Endothelial cell of umbilical vein (primary cell): ENCODE results near the gene PKD2. TPM values are rescaled to one million over a fixed set of nuclear protein-coding genes. Genes with fewer than 3 reads are reported as not detected.

Experiments used
- BruUV-seq: library from RNA; stranded (reverse); fragments of 400-500 nt; replicated peaks from 2 replicates; lab custom pipeline; 2021; lab: Mats Ljungman, UMichigan
- CTCF ChIA-PET: fragments of 300-600, 350-600 bp; sonication (Branson Sonifier 250); formaldehyde crosslinking; loops from one replicate; lab custom pipeline; 2021; ENCODE audit warnings: antibody characterized with exemption, inconsistent platforms; lab: Charles Lee
- POLR2A ChIA-PET: fragments of 300-600, 350-600 bp; sonication (Branson Sonifier 250); formaldehyde crosslinking; loops from one replicate; lab custom pipeline; 2021; ENCODE audit warnings: antibody characterized with exemption, inconsistent platforms; lab: Charles Lee
- DNase-seq: peaks from one replicate; pipeline ENCODE4 v3.0.0-alpha.2; 2011; ENCODE audit warnings: low read depth, low spot score
- FAIRE-seq: peaks from 2 replicates; lab custom pipeline; 2011; peaks lifted over from hg19 to GRCh38; lab: Jason Lieb, UNC
- H2AFZ ChIP-seq: 2 replicates; pipeline ENCODE4 v1.6.0; 2012; ENCODE audit warnings: low read depth, low read length, control low read depth, inconsistent platforms
- H3K27ac ChIP-seq: 2 replicates; pipeline ENCODE4 v1.5.1; 2011; ENCODE audit warnings: low read depth, mild to moderate bottlenecking, control low read depth, low read length, moderate library complexity; ENCODE audit not compliant: insufficient read depth
- H3K27me3 ChIP-seq, 2 experiments: 2 replicates each; pipeline versions ENCODE4 v1.6.0 to v1.6.1; 2011; ENCODE audit warnings: low read length in 2 of 2, mixed read lengths in 1 of 2; ENCODE audit not compliant: control insufficient read depth in 2 of 2, insufficient read depth in 2 of 2
- H3K36me3 ChIP-seq, 2 experiments: 2 replicates in 1 of 2; 3 replicates in 1 of 2; pipeline ENCODE4 v1.5.1; 2011; ENCODE audit warnings: low read length in 2 of 2, mild to moderate bottlenecking in 1 of 2, moderate library complexity in 1 of 2; ENCODE audit not compliant: control insufficient read depth in 2 of 2, insufficient read depth in 2 of 2; ENCODE audit errors: extremely low read depth in 1 of 2
- H3K4me1 ChIP-seq: 3 replicates; pipeline ENCODE4 v1.5.1; 2011; ENCODE audit warnings: mild to moderate bottlenecking, low read length; ENCODE audit not compliant: control insufficient read depth, insufficient read depth; ENCODE audit errors: extremely low read depth
- H3K4me2 ChIP-seq: 2 replicates; pipeline ENCODE4 v1.6.1; 2011; ENCODE audit warnings: low read length, control low read depth, mixed read lengths; ENCODE audit not compliant: insufficient read depth
- H3K4me3 ChIP-seq, 3 experiments: fragments of 200-600 bp in 1 of 3; sonication (generic), shearing (Covaris generic) in 1 of 3; replicated peaks in 1 of 3; 2 replicates each; pipeline ENCODE4 v1.5.1; 2011 to 2016; ENCODE audit warnings: control low read depth in 3 of 3, low read length in 3 of 3, mild to moderate bottlenecking in 2 of 3, inconsistent platforms in 1 of 3, low read depth in 1 of 3, moderate library complexity in 1 of 3; ENCODE audit not compliant: insufficient read depth in 1 of 3
- H3K79me2 ChIP-seq: 2 replicates; pipeline ENCODE4 v1.6.0; 2012; ENCODE audit warnings: low read length, inconsistent platforms; ENCODE audit not compliant: control insufficient read depth, insufficient read depth
- H3K9ac ChIP-seq: replicated peaks from 2 replicates; pipeline ENCODE3; 2011; ENCODE audit warnings: low read length, control low read depth; ENCODE audit not compliant: insufficient read depth; ENCODE audit errors: extremely low read depth
- H3K9me1 ChIP-seq: replicated peaks from 3 replicates; pipeline ENCODE4 v1.6.0; 2011; ENCODE audit warnings: mild to moderate bottlenecking, low read length; ENCODE audit not compliant: control insufficient read depth, insufficient read depth; ENCODE audit errors: extremely low read depth
- H3K9me3 ChIP-seq: replicated peaks from 2 replicates; pipeline ENCODE4 v1.5.1; 2012; ENCODE audit warnings: low read length, inconsistent platforms; ENCODE audit not compliant: control insufficient read depth, insufficient read depth
- H4K20me1 ChIP-seq: replicated peaks from 2 replicates; pipeline ENCODE3; 2011; ENCODE audit warnings: mild to moderate bottlenecking, low read length; ENCODE audit not compliant: control insufficient read depth, insufficient read depth; ENCODE audit errors: extremely low read depth
- EZH2 ChIP-seq: IDR thresholded peaks from 2 replicates; pipeline ENCODE4 v1.6.1; 2012; ENCODE audit warnings: borderline replicate concordance, low read depth, mild to moderate bottlenecking, moderate library complexity, low read length, inconsistent platforms; ENCODE audit not compliant: severe bottlenecking
- FOS ChIP-seq: IDR thresholded peaks from 2 replicates; pipeline ENCODE4 v1.6.1; 2011; ENCODE audit warnings: mild to moderate bottlenecking, low read length, moderate library complexity, borderline replicate concordance; ENCODE audit not compliant: insufficient read depth
- GATA2 ChIP-seq: IDR thresholded peaks from 2 replicates; pipeline ENCODE4 v1.7.0; 2011; ENCODE audit warnings: low read depth, mild to moderate bottlenecking, moderate library complexity, mixed read lengths, low read length; ENCODE audit not compliant: insufficient read length, insufficient read depth
- JUN ChIP-seq: IDR thresholded peaks from 2 replicates; pipeline ENCODE4 v1.6.1; 2011; ENCODE audit warnings: borderline replicate concordance, low read depth; ENCODE audit not compliant: insufficient read length, insufficient read depth
- MYC ChIP-seq: IDR thresholded peaks from one replicate; pipeline ENCODE4 v1.6.1; 2011; ENCODE audit warnings: mild to moderate bottlenecking, low read depth, low read length
- POLR2A ChIP-seq: IDR thresholded peaks from 2 replicates; pipeline ENCODE4 v1.6.1; 2012; ENCODE audit warnings: low read depth, mild to moderate bottlenecking, control low read depth, low read length
- POLR2AphosphoS5 ChIP-seq: IDR thresholded peaks from 2 replicates; pipeline ENCODE4 v1.6.1; 2012; ENCODE audit warnings: low read depth, mild to moderate bottlenecking, control low read depth, low read length, moderate library complexity; ENCODE audit not compliant: insufficient read depth
- dilution Hi-C: fragments of 300-500 bp; cut with MboI; formaldehyde crosslinking; loops from one replicate; pipeline ENCODE4 v1.15.0; 2019; ENCODE audit warnings: low sequenced_read_pairs; ENCODE audit not compliant: extremely low pct_ligation_motif_present
- intact Hi-C: fragments of 100-400 bp; cut with micrococcal nuclease; formaldehyde crosslinking; loops from one replicate; pipeline ENCODE4 v1.10.0; 2022
- polyA plus RNA-seq, 4 experiments: library from polyadenylated mRNA; depleted of rRNA in 3 of 4; stranded (reverse) in 3 of 4; unstranded in 1 of 4; fragments of >200 nt; gene quantifications; 2 replicates each; pipeline versions ENCODE4 v1.2.1 to v1.2.3, GENCODE V29; 2011 to 2012; ENCODE audit warnings: missing spikeins in 1 of 4
- total RNA-seq: library from RNA; stranded (reverse); gene quantifications from 2 replicates; pipeline ENCODE4 v1.2.3, GENCODE V29; 2021
- TF ChIP-seq, protein P1 (sequence below): IDR thresholded peaks from 2 replicates; pipeline ENCODE4 v1.6.1; 2011; ENCODE audit not compliant: insufficient read depth, insufficient read length
- TF ChIP-seq, protein P2 (sequence below), 2 donors: IDR thresholded peaks; 1 replicate in 1 of 2; 2 replicates in 1 of 2; pipeline ENCODE4 v1.5.1; 2011; ENCODE audit warnings: low read length in 2 of 2, mild to moderate bottlenecking in 2 of 2, moderate library complexity in 2 of 2, control low read depth in 1 of 2, inconsistent platforms in 1 of 2, low read depth in 1 of 2; ENCODE audit not compliant: insufficient read depth in 1 of 2; ENCODE audit errors: extremely low read depth in 1 of 2

Gene PKD2
- total and polyA plus RNA-seq, 2 donors (not counting 3 experiments of a cell fraction or from before 2014, with no cell fraction given): 23.1 to 27.0 TPM

GRCh38 chr4:88003261-88003660 is 4.2 kb upstream of the PKD2 start:
- TF ChIP-seq EZH2 (no peak), JUN (no peak), POLR2A (no peak), FOS (no peak), POLR2AphosphoS5 (no peak), MYC (no peak), GATA2 (no peak)
- TF ChIP-seq, protein P1, sequence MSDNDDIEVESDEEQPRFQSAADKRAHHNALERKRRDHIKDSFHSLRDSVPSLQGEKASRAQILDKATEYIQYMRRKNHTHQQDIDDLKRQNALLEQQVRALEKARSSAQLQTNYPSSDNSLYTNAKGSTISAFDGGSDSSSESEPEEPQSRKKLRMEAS: no peak
- TF ChIP-seq, protein P2, sequence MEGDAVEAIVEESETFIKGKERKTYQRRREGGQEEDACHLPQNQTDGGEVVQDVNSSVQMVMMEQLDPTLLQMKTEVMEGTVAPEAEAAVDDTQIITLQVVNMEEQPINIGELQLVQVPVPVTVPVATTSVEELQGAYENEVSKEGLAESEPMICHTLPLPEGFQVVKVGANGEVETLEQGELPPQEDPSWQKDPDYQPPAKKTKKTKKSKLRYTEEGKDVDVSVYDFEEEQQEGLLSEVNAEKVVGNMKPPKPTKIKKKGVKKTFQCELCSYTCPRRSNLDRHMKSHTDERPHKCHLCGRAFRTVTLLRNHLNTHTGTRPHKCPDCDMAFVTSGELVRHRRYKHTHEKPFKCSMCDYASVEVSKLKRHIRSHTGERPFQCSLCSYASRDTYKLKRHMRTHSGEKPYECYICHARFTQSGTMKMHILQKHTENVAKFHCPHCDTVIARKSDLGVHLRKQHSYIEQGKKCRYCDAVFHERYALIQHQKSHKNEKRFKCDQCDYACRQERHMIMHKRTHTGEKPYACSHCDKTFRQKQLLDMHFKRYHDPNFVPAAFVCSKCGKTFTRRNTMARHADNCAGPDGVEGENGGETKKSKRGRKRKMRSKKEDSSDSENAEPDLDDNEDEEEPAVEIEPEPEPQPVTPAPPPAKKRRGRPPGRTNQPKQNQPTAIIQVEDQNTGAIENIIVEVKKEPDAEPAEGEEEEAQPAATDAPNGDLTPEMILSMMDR (IDR thresholded peaks at IDR 0.05; ENCODE audit: extremely low read depth in 1 of 2, insufficient read depth in 1 of 2, low read depth in 1 of 2, low read length in 2 of 2): no peak
- Histone ChIP-seq H2AFZ (no peak overlapping the region), H3K9me3 (no peaks in the 10 kb centered on the region), H3K27ac (no peak overlapping the region), H3K36me3 (no peaks in the 10 kb centered on the region), H3K4me2 (no peak overlapping the region), H4K20me1 (no peaks in the 10 kb centered on the region), H3K9ac (no peak overlapping the region), H3K9me1 (no peaks in the 10 kb centered on the region), H3K4me3 (no peak overlapping the region), H3K4me1 (no peaks in the 10 kb centered on the region), H3K79me2 (peaks cover 5% of the 10 kb centered on the region), H3K27me3 (no peaks in the 10 kb centered on the region)
- dilution Hi-C loops: no loop called here
- intact Hi-C loops: no loop called here
- DNase-seq: no peak
- ChIA-PET POLR2A (no interaction called here), CTCF (interaction anchor here (2.7 kb wide), 1 partner anchor 17 kb away, joined by 11 read pairs; no protein-coding TSS in a partner anchor)
- no TSS peak for BruUV-seq
- FAIRE-seq: no peak
